CD4-positive, alpha-beta T cell (primary cell): ENCODE data around the gene AKAP8. TPM values are rescaled to one million over a fixed set of nuclear protein-coding genes. Genes with fewer than 3 reads are reported as not detected.
A peak's percentile ranks its signal among the peaks of the same experiment; 100 is the strongest.

Experiments used
- ATAC-seq: fragments of 200-7000 bp; cut with Tn5 transposase; one replicate; pipeline ENCODE4 v1.10.0; 2022; ENCODE audit warnings: mild to moderate bottlenecking; ENCODE audit not compliant: poor library complexity
- CTCF ChIA-PET: fragments of 350-600 bp; sonication (Branson Sonifier 250); formaldehyde crosslinking; loops from one replicate; lab custom pipeline; 2021; ENCODE audit warnings: antibody characterized with exemption, inconsistent platforms; lab: Charles Lee
- POLR2A ChIA-PET: fragments of 350-600 bp; sonication (Branson Sonifier 250); formaldehyde crosslinking; loops from one replicate; lab custom pipeline; 2021; ENCODE audit warnings: antibody characterized with exemption, inconsistent platforms; lab: Charles Lee
- DNase-seq, 14 experiments: peaks; one replicate each; pipeline ENCODE4 v3.0.0-alpha.2; 2013 to 2020; ENCODE audit warnings: mixed read lengths in 2 of 14
- H3K27ac ChIP-seq, 2 donors: one replicate each; pipeline versions ENCODE4 v1.5.1 to v1.7.0; 2013; ENCODE audit warnings: low read length in 2 of 2, low read depth in 1 of 2, mild to moderate bottlenecking in 1 of 2
- H3K27me3 ChIP-seq, 2 experiments: 1 replicate in 1 of 2; 2 replicates in 1 of 2; pipeline versions ENCODE4 v1.6.1 to v1.7.0; 2013; ENCODE audit warnings: low read length in 2 of 2, control low read depth in 1 of 2, mild to moderate bottlenecking in 1 of 2, moderate library complexity in 1 of 2; ENCODE audit not compliant: insufficient read depth in 2 of 2, control insufficient read depth in 1 of 2
- H3K36me3 ChIP-seq: one replicate; pipeline ENCODE4 v1.6.1; 2013; ENCODE audit warnings: low read length, control low read depth; ENCODE audit not compliant: insufficient read depth
- H3K4me1 ChIP-seq: one replicate; pipeline ENCODE4 v1.6.1; 2013; ENCODE audit warnings: low read length, control low read depth; ENCODE audit not compliant: insufficient read depth
- H3K4me3 ChIP-seq: one replicate; pipeline ENCODE4 v1.5.1; 2013; ENCODE audit warnings: mild to moderate bottlenecking, low read length, moderate library complexity
- H3K9me3 ChIP-seq, 2 experiments: 1 replicate in 1 of 2; 2 replicates in 1 of 2; pipeline versions ENCODE4 v1.6.1 to v1.7.0; 2013; ENCODE audit warnings: low read length in 2 of 2, mild to moderate bottlenecking in 2 of 2, control low read depth in 1 of 2, moderate library complexity in 1 of 2; ENCODE audit not compliant: control insufficient read depth in 1 of 2, insufficient read depth in 1 of 2
- H3K27ac Mint-ChIP-seq: one replicate; pipeline ENCODE4 v1.8.0; 2020; ENCODE audit warnings: mixed read lengths
- H3K27me3 Mint-ChIP-seq: one replicate; pipeline ENCODE4 v1.8.0; 2021; ENCODE audit warnings: mixed read lengths
- H3K36me3 Mint-ChIP-seq: one replicate; pipeline ENCODE4 v1.8.0; 2021; ENCODE audit warnings: low read depth, mixed read lengths
- H3K4me1 Mint-ChIP-seq: one replicate; pipeline ENCODE4 v1.8.0; 2021; ENCODE audit warnings: low read depth, mixed read lengths
- H3K4me3 Mint-ChIP-seq: one replicate; pipeline ENCODE4 v1.8.0; 2020; ENCODE audit warnings: mild to moderate bottlenecking, mixed read lengths
- H3K9me3 Mint-ChIP-seq: one replicate; pipeline ENCODE4 v1.8.0; 2020; ENCODE audit warnings: mixed read lengths
- CTCF ChIP-seq: fragments of 200-600 bp; IDR thresholded peaks from one replicate; pipeline ENCODE4 v1.8.0; 2022; ENCODE audit warnings: antibody characterized with exemption, mild to moderate bottlenecking
- intact Hi-C, 2 experiments: fragments of 100-400 bp; cut with DNase I in 1 of 2; cut with micrococcal nuclease in 1 of 2; formaldehyde crosslinking; loops; one replicate each; pipeline versions ENCODE4 v1.15.1 to v1.9.0; 2023 to 2025; cut with DNase I, micrococcal nuclease
- total RNA-seq, 174 experiments: library from RNA in 2 of 174; stranded (reverse) in 2 of 174; gene quantifications; one replicate each; pipeline ENCODE4 v1.2.3 and lab custom pipeline; 2021 to 2026

The AKAP8 gene
- total RNA-seq, 2 experiments from 2014 or later: 87.5 to 90.1 TPM

- peaks cover 35% of the 10 kb centered on the region for H3K4me1 ChIP-seq
- peak overlapping the region; percentile 38 for H3K4me3 Mint-ChIP-seq
- H3K27me3 ChIP-seq: no peaks in the 10 kb centered on the region
- TF ChIP-seq CTCF: no peak
- H3K27ac ChIP-seq: no peak overlapping the region
- ChIA-PET CTCF (no interaction called here), POLR2A (interaction anchor here (1.1 to 1.7 kb wide), 3 partner anchors 41 to 44 kb away, joined by 3 to 10 read pairs (median 4); partner anchors contain the start of genes AKAP8L and BRD4)
- DNase-seq (no peak), ATAC-seq (no peak)
- H3K4me3 ChIP-seq: no peak overlapping the region
- peaks cover 32% of the 10 kb centered on the region for H3K4me1 Mint-ChIP-seq
- no peaks in the 10 kb centered on the region for H3K9me3 ChIP-seq
- H3K27me3 Mint-ChIP-seq: no peaks in the 10 kb centered on the region
- peaks cover 66% of the 10 kb centered on the region for H3K36me3 Mint-ChIP-seq
- intact Hi-C loops: loop anchor here (5.0 kb wide), 3 partner anchors 43 to 113 kb away; partner anchors contain the start of gene BRD4 (in 1 of the 2)
- no peaks in the 10 kb centered on the region for H3K9me3 Mint-ChIP-seq
- peaks cover 62% of the 10 kb centered on the region for H3K36me3 ChIP-seq
- no peak overlapping the region for H3K27ac Mint-ChIP-seq
Measured at GRCh38 chr19:15374796-15375440, 4.7 kb downstream of the AKAP8 start.

DNA sequence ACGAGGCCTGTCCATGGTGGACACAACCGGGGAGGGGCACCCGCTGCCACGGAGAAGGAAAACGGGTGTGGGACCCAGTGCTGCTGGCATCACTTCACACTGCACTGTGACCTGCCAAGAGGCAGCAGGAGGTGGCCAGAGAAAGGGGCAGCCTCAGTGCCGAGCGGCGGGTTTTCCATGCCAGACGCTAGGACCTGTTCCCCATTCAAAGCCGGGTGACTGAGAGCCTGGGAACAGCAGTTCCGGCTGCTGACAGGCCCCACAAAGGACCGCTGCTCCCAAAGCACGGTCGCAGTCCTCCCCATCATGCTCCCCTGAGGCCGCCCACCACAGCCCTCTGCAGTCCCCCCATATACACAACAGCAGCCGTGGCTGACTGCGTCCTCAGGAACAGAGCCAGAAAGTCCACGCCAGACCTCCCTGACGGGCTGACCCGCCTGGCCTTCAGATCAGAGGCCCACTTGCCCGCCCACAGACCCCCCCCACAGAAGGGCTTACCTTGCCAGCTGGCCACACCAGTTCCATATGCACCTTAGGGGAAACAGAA lies 5.4 kb downstream of the AKAP8 start:
- no peak for ATAC-seq
- peaks cover 69% of the 10 kb centered on the region for H3K36me3 ChIP-seq

DNA sequence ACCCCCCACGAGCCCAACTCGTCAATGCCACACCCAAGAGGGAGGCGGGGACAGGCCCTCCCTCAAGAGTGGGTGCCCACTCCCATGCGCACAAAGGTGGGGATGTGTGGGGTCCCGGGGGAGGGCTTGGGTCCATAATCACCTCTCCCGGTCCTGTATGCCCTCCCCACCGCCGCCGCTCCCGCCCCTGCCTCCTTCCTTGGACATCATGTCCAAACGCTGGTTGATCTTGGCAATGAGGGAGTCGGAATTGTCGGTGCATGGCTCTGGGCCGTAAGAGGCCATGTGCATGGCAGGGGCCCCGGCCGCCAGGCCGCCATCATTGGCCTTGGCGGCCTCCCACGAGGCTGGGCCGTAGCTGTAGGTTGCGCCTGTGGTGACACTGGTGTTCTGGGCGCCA lies 5.9 kb downstream of the AKAP8 start:
- H3K27me3 Mint-ChIP-seq: no peaks in the 10 kb centered on the region
- ChIA-PET POLR2A (no interaction called here), CTCF (no interaction called here)
- H3K9me3 Mint-ChIP-seq: no peaks in the 10 kb centered on the region
- Histone ChIP-seq H3K36me3 (peaks cover 74% of the 10 kb centered on the region), H3K27ac (no peak overlapping the region), H3K9me3 (no peaks in the 10 kb centered on the region), H3K27me3 (no peaks in the 10 kb centered on the region), H3K4me1 (peaks cover 35% of the 10 kb centered on the region), H3K4me3 (no peak overlapping the region)
- DNase-seq: peak in 1 of 14 experiments; percentile 21
- intact Hi-C loops: no loop called here
- H3K4me3 Mint-ChIP-seq: no peak overlapping the region
- H3K27ac Mint-ChIP-seq: no peak overlapping the region
- H3K4me1 Mint-ChIP-seq: peaks cover 27% of the 10 kb centered on the region
- no peak for ATAC-seq
- peaks cover 71% of the 10 kb centered on the region for H3K36me3 Mint-ChIP-seq
- TF ChIP-seq CTCF: no peak

More for the DNA sequence above, 5.4 kb downstream of the AKAP8 start:
- H3K4me3 Mint-ChIP-seq: peak overlapping the region; percentile 25
- no peaks in the 10 kb centered on the region for H3K9me3 ChIP-seq
- H3K4me3 ChIP-seq: no peak overlapping the region
- no peaks in the 10 kb centered on the region for H3K27me3 ChIP-seq
- H3K9me3 Mint-ChIP-seq: no peaks in the 10 kb centered on the region
- no peak for TF ChIP-seq CTCF
- CTCF ChIA-PET: no interaction called here
- no peaks in the 10 kb centered on the region for H3K27me3 Mint-ChIP-seq
- no peak for DNase-seq
- no peak overlapping the region for H3K27ac ChIP-seq
- POLR2A ChIA-PET: no interaction called here
- intact Hi-C loops: no loop called here
- H3K36me3 Mint-ChIP-seq: peaks cover 67% of the 10 kb centered on the region
- no peak overlapping the region for H3K27ac Mint-ChIP-seq
- H3K4me1 ChIP-seq: peaks cover 35% of the 10 kb centered on the region
- peaks cover 27% of the 10 kb centered on the region for H3K4me1 Mint-ChIP-seq
